GM18520 (cell line): ENCODE data around the gene SLC13A2.
"Not testable (repeated sequence)": the region's sequence is repeated elsewhere in the genome, so short reads cannot be mapped to it uniquely, and the experiment has no call there.

ENCODE experiments used
- ATAC-seq: cut with Tn5 transposase; IDR thresholded peaks from one replicate; pipeline ENCODE4 v1.9.1; 2021; ENCODE audit not compliant: unreplicated experiment

SLC13A2 gene

GRCh38 chr17:28511858-28512461 lies 38.5 kb downstream of the SLC13A2 start:
- no peak for ATAC-seq

- no peak for ATAC-seq
Measured at GRCh38 chr17:28513476-28513875, 40.0 kb downstream of the SLC13A2 start.

- ATAC-seq: no peak
Measured at GRCh38 chr17:28514561-28515002, 41.1 kb downstream of the SLC13A2 start.

GRCh38 chr17:28515518-28515917 lies 42.1 kb downstream of the SLC13A2 start:
- ATAC-seq: no peak

- ATAC-seq: no peak
Measured at GRCh38 chr17:28518132-28518531, 44.7 kb downstream of the SLC13A2 start.

- ATAC-seq: no peak
Measured at GRCh38 chr17:28518578-28518977, 45.1 kb downstream of the SLC13A2 start.

GRCh38 chr17:28519236-28519635 lies 45.8 kb downstream of the SLC13A2 start:
- ATAC-seq: no peak

- no peak for ATAC-seq
Measured at GRCh38 chr17:28520687-28521086, 47.2 kb downstream of the SLC13A2 start.

- no peak for ATAC-seq
Measured at GRCh38 chr17:28521311-28522085, 48.1 kb downstream of the SLC13A2 start.

- not testable (repeated sequence) for ATAC-seq
Measured at GRCh38 chr17:28522281-28522680, 48.8 kb downstream of the SLC13A2 start.

GRCh38 chr17:28523186-28523585 lies 49.7 kb downstream of the SLC13A2 start:
- ATAC-seq: no peak

GRCh38 chr17:28523876-28524275 lies 50.4 kb downstream of the SLC13A2 start:
- no peak for ATAC-seq

- no peak for ATAC-seq
Measured at GRCh38 chr17:28524476-28525424, 51.3 kb downstream of the SLC13A2 start.

- no peak for ATAC-seq
Measured at GRCh38 chr17:28526381-28526780, 52.9 kb downstream of the SLC13A2 start.

GRCh38 chr17:28527181-28527681 lies 53.8 kb downstream of the SLC13A2 start:
- ATAC-seq: no peak

GRCh38 chr17:28527859-28528258 lies 54.4 kb downstream of the SLC13A2 start:
- ATAC-seq: no peak

GRCh38 chr17:28528327-28529012 lies 55.0 kb downstream of the SLC13A2 start:
- no peak for ATAC-seq

- ATAC-seq: no peak
Measured at GRCh38 chr17:28529013-28529400, 55.6 kb downstream of the SLC13A2 start.

GRCh38 chr17:28530250-28530649 lies 56.8 kb downstream of the SLC13A2 start:
- ATAC-seq: no peak

GRCh38 chr17:28530926-28531325 lies 57.5 kb downstream of the SLC13A2 start:
- no peak for ATAC-seq
